B cell (primary cell): ENCODE results near the gene MSTO1. TPM values are rescaled to one million over a fixed set of nuclear protein-coding genes. Genes with fewer than 3 reads are reported as not detected.
"Not testable (repeated sequence)": the region's sequence is repeated elsewhere in the genome, so short reads cannot be mapped to it uniquely, and the experiment has no call there.

Source experiments
- ATAC-seq: fragments of 200-7000 bp; cut with Tn5 transposase; one replicate; pipeline ENCODE4 v1.10.0; 2021; ENCODE audit warnings: low read depth, mild to moderate bottlenecking, moderate number of reproducible peaks, moderate library complexity
- CTCF ChIA-PET: fragments of 350-600 bp; sonication (Branson Sonifier 250); formaldehyde crosslinking; loops from one replicate; lab custom pipeline; 2021; ENCODE audit warnings: antibody characterized with exemption, inconsistent platforms; lab: Charles Lee
- POLR2A ChIA-PET: fragments of 350-600 bp; sonication (Branson Sonifier 250); formaldehyde crosslinking; loops from one replicate; lab custom pipeline; 2021; ENCODE audit warnings: antibody characterized with exemption; lab: Charles Lee
- DNase-seq: peaks from one replicate; pipeline ENCODE4 v3.0.0; 2013
- H2AFZ ChIP-seq: 2 replicates; pipeline ENCODE4 v1.6.1; 2012; ENCODE audit warnings: mild to moderate bottlenecking, low read depth, low read length; ENCODE audit not compliant: insufficient read depth, poor library complexity, severe bottlenecking
- H3K27ac ChIP-seq, 2 donors: 1 replicate in 1 of 2; 2 replicates in 1 of 2; pipeline ENCODE4 v1.5.1; 2012 to 2013; ENCODE audit warnings: low read length in 2 of 2, mild to moderate bottlenecking in 2 of 2, moderate library complexity in 1 of 2
- H3K27me3 ChIP-seq, 4 experiments: fragments of 200-600 bp in 1 of 4; sonication (generic) in 1 of 4; replicated peaks in 1 of 4; 1 replicate in 2 of 4; 2 replicates in 2 of 4; pipeline versions ENCODE4 v1.6.1 to v1.7.0; 2013 to 2016; ENCODE audit warnings: low read length in 3 of 4, mild to moderate bottlenecking in 2 of 4, mixed read lengths in 1 of 4, moderate library complexity in 1 of 4; ENCODE audit not compliant: insufficient read depth in 4 of 4, control insufficient read depth in 3 of 4; ENCODE audit errors: control extremely low read depth in 1 of 4
- H3K36me3 ChIP-seq, 2 experiments: replicated peaks in 1 of 2; 1 replicate in 1 of 2; 2 replicates in 1 of 2; pipeline versions ENCODE4 v1.6.1 to v1.7.1; 2013; ENCODE audit warnings: low read length in 1 of 2; ENCODE audit not compliant: insufficient read depth in 2 of 2, control insufficient read depth in 1 of 2; ENCODE audit errors: control extremely low read depth in 1 of 2, extremely low read depth in 1 of 2
- H3K4me1 ChIP-seq, 2 donors: fragments of 200-600 bp in 1 of 2; sonication (generic) in 1 of 2; 1 replicate in 1 of 2; 2 replicates in 1 of 2; pipeline versions ENCODE4 v1.5.1 to v1.6.1; 2013 to 2017; ENCODE audit warnings: low read length in 2 of 2; ENCODE audit not compliant: control insufficient read depth in 2 of 2, insufficient read depth in 2 of 2
- H3K4me2 ChIP-seq: replicated peaks from 2 replicates; pipeline ENCODE3; 2012; ENCODE audit warnings: mild to moderate bottlenecking, low read depth, low read length; ENCODE audit not compliant: poor library complexity, severe bottlenecking
- H3K4me3 ChIP-seq, 5 experiments: fragments of 200-600 bp in 1 of 5; sonication (generic) in 1 of 5; 1 replicate in 3 of 5; 2 replicates in 2 of 5; pipeline versions ENCODE4 v1.5.1 to v1.7.0; 2011 to 2016; ENCODE audit warnings: low read length in 4 of 5, mild to moderate bottlenecking in 4 of 5, low read depth in 2 of 5, control low read depth in 1 of 5, moderate library complexity in 1 of 5; ENCODE audit not compliant: insufficient read depth in 1 of 5; ENCODE audit errors: control extremely low read depth in 1 of 5, extremely low read depth in 1 of 5
- H3K79me2 ChIP-seq: fragments of 200-600 bp; sonication (generic); one replicate; pipeline ENCODE4 v1.6.0; 2016; ENCODE audit warnings: low read length; ENCODE audit not compliant: control insufficient read depth, insufficient read depth
- H3K9ac ChIP-seq: fragments of 200-600 bp; sonication (generic); 2 replicates; pipeline ENCODE4 v1.6.1; 2017; ENCODE audit warnings: mild to moderate bottlenecking, low read length, moderate library complexity
- H3K9me3 ChIP-seq, 3 donors: one replicate each; pipeline versions ENCODE4 v1.6.1 to v1.7.1; 2013; ENCODE audit warnings: low read length in 2 of 3; ENCODE audit not compliant: control insufficient read depth in 2 of 3, insufficient read depth in 1 of 3; ENCODE audit errors: control extremely low read depth in 1 of 3
- H4K20me1 ChIP-seq: 2 replicates; pipeline ENCODE4 v1.6.0; 2012; ENCODE audit warnings: mild to moderate bottlenecking, low read length; ENCODE audit not compliant: insufficient read depth, control insufficient read depth, poor library complexity, severe bottlenecking
- H3K27ac Mint-ChIP-seq: one replicate; pipeline ENCODE4 v1.8.0; 2021; ENCODE audit warnings: mixed read lengths
- H3K27me3 Mint-ChIP-seq: one replicate; pipeline ENCODE4 v1.8.0; 2021; ENCODE audit warnings: mixed read lengths
- H3K4me1 Mint-ChIP-seq: one replicate; pipeline ENCODE4 v1.8.0; 2021; ENCODE audit warnings: mixed read lengths
- H3K4me3 Mint-ChIP-seq: one replicate; pipeline ENCODE4 v1.8.0; 2021; ENCODE audit warnings: mixed read lengths
- H3K9me3 Mint-ChIP-seq: one replicate; pipeline ENCODE4 v1.8.0; 2022; ENCODE audit warnings: mixed read lengths; ENCODE audit not compliant: insufficient read depth
- EZH2 ChIP-seq: IDR thresholded peaks from 2 replicates; pipeline ENCODE4 v1.6.1; 2012; ENCODE audit warnings: borderline replicate concordance, low read depth, mild to moderate bottlenecking, moderate library complexity, low read length; ENCODE audit not compliant: insufficient read depth, poor library complexity, severe bottlenecking
- WGBS: methylation state at CpG from one replicate; pipeline ENCODE4 v1.1.5; 2013; ENCODE audit warnings: missing lambda C conversion rate; ENCODE audit not compliant: insufficient coverage; 5-methylcytosine and 5-hydroxymethylcytosine counted together
- intact Hi-C: fragments of 100-400 bp; cut with micrococcal nuclease; formaldehyde crosslinking; loops from one replicate; pipeline ENCODE4 v1.10.0; 2022
- polyA plus RNA-seq: library from polyadenylated mRNA; depleted of rRNA; stranded (reverse); fragments of >200 nt; gene quantifications from 2 replicates; pipeline ENCODE4 v1.2.3, GENCODE V29; 2012
- total RNA-seq, 2 donors: library from RNA; stranded (reverse); fragments of 120-200 nt in 1 of 2; gene quantifications; 1 replicate in 1 of 2; 2 replicates in 1 of 2; pipeline versions ENCODE4 v1.2.3 to v1.2.4, GENCODE V29; 2013 to 2022
- TF ChIP-seq, protein P1 (sequence below): fragments of 200-600 bp; IDR thresholded peaks from one replicate; pipeline ENCODE4 v1.8.0; 2022; ENCODE audit warnings: antibody characterized with exemption, mild to moderate bottlenecking

MSTO1 gene
- total and polyA plus RNA-seq, 2 donors (not counting 1 experiment from before 2014, with no cell fraction given): 79.3 to 113 TPM

GRCh38 chr1:155599828-155600572 is 10.0 kb upstream of the MSTO1 start:
- H3K9ac ChIP-seq, CTCF ChIA-PET, H3K27ac Mint-ChIP-seq, H4K20me1 ChIP-seq, H3K27me3 Mint-ChIP-seq, H3K27ac ChIP-seq, H3K4me2 ChIP-seq, H3K4me1 ChIP-seq, H3K9me3 Mint-ChIP-seq, H2AFZ ChIP-seq, intact Hi-C loops, ATAC-seq, H3K27me3 ChIP-seq, DNase-seq, H3K79me2 ChIP-seq, H3K4me3 Mint-ChIP-seq, H3K9me3 ChIP-seq, H3K4me3 ChIP-seq, H3K36me3 ChIP-seq, POLR2A ChIA-PET: not testable (repeated sequence)
- peaks cover 10% of the 10 kb centered on the region for H3K4me1 Mint-ChIP-seq
- WGBS: no CpG with 5 or more reads among the region's 12 CpGs

DNA sequence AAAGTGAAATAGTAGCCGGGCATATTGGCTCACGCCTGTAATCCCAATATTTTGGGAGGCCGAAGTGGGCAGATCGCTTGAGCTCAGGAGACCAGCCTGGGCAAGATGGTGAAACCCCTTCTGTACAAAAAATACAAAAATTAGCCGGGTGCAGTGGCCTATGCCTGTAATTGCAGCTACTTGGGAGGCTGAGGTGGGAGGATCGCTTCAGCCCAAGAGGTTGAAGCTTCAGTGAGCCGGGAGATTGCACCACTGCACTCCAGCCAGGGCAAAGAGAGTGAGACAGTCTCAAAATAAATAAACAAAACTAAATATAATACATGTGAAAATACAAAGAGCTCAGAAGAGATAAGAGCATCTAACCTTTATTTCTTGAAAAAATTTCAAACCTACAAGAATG is 2.3 kb upstream of the MSTO1 start:
- ChIA-PET CTCF (interaction anchor here (1.5 kb wide), 1 partner anchor 357 kb away, joined by 4 read pairs; no protein-coding TSS in a partner anchor), POLR2A (no interaction called here)
- no peak overlapping the region for H2AFZ ChIP-seq
- Mint-ChIP-seq H3K4me3 (no peak overlapping the region), H3K9me3 (no peaks in the 10 kb centered on the region), H3K4me1 (peaks cover 6% of the 10 kb centered on the region), H3K27me3 (no peaks in the 10 kb centered on the region), H3K27ac (no peak overlapping the region)
- H3K27ac ChIP-seq: no peak overlapping the region
- H3K4me3 ChIP-seq: no peak overlapping the region
- no peaks in the 10 kb centered on the region for H3K27me3 ChIP-seq
- H3K9ac ChIP-seq: no peak overlapping the region
- H3K4me1 ChIP-seq: peaks cover 0 to 5% of the 10 kb centered on the region in 2 donors
- intact Hi-C loops: no loop called here
- no peaks in the 10 kb centered on the region for H4K20me1 ChIP-seq
- H3K4me2 ChIP-seq: no peak overlapping the region
- no peaks in the 10 kb centered on the region for H3K36me3 ChIP-seq
- H3K79me2 ChIP-seq: no peaks in the 10 kb centered on the region
- TF ChIP-seq EZH2: no peak
- TF ChIP-seq, protein P1, sequence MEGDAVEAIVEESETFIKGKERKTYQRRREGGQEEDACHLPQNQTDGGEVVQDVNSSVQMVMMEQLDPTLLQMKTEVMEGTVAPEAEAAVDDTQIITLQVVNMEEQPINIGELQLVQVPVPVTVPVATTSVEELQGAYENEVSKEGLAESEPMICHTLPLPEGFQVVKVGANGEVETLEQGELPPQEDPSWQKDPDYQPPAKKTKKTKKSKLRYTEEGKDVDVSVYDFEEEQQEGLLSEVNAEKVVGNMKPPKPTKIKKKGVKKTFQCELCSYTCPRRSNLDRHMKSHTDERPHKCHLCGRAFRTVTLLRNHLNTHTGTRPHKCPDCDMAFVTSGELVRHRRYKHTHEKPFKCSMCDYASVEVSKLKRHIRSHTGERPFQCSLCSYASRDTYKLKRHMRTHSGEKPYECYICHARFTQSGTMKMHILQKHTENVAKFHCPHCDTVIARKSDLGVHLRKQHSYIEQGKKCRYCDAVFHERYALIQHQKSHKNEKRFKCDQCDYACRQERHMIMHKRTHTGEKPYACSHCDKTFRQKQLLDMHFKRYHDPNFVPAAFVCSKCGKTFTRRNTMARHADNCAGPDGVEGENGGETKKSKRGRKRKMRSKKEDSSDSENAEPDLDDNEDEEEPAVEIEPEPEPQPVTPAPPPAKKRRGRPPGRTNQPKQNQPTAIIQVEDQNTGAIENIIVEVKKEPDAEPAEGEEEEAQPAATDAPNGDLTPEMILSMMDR: no peak
- DNase-seq (no peak), ATAC-seq (no peak)
- WGBS: 97% methylated on average over 4 of the region's 7 CpGs
- no peaks in the 10 kb centered on the region for H3K9me3 ChIP-seq
